ENCODE data around the gene ZNF263.

The ZNF263 gene

DNA sequence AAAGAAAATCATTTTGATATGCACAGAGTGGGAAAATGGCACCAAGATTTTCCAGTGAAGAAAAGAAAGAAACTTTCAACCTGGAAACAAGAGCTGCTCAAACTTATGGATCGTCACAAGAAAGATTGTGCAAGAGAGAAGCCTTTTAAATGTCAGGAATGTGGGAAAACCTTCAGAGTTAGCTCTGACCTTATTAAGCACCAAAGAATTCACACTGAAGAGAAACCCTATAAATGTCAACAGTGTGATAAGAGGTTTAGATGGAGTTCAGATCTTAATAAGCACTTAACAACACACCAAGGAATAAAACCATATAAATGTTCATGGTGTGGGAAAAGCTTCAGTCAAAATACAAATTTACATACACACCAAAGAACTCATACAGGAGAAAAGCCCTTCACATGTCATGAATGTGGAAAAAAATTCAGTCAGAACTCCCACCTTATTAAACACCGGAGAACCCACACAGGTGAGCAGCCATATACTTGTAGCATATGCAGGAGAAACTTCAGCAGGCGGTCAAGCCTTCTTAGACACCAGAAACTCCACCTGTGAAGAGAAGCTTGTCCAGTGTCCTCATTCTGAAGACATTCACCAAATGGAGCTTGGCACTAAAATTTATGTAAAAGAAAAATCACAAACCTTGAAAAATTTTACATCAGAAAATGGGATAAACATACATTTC, 34.2 kb downstream of the ZNF263 start:
- DNase-seq: no peak

DNA sequence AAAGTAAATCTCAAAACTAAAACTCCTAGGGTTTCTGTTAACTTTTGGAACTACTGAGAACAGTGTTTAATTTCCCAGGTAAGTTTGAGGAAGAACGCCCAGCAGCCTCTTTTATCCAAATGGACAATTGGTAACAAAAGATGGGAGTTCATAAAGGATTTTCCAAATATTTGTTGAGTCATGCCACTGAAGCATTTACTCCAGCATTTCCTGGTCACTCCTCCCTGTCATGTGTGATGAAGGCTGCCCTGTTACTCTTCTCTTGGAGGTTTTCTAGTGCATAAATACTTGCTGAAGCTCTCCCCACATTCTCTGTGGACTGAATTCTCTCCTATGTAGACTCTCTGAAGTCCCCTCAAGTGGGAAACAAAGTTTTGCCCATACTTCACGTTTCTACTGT, 38.5 kb downstream of the ZNF263 start:
- DNase-seq: no peak

- DNase-seq: no peak
These were observed 44.2 kb downstream of the ZNF263 start for GRCh38 chr16:3327514-3327913.

GRCh38 chr16:3328104-3328503, 44.8 kb downstream of the ZNF263 start:
- no peak for DNase-seq

DNA sequence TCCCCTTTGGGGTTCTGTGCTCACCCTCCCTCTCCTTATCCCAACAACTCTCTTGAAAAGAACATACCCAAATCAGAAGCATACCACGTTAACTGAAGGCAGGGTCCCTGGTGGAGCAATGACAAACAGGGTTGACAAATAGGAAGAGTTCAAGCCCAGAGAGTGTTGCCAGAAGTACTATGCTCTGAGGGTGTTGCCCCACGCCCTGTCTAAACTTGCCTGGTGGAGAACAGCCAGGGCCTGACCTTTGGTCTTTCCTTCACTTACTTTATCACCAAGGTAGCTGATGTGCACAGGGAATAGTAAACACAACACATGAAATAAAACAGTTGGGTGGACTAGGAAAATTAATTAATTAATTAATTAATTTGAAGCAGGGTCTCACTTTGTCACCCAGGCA, 45.4 kb downstream of the ZNF263 start:
- no peak for DNase-seq
